HG03520 (cell line): Measurements from ENCODE around the gene CACNG4.
"Not testable (repeated sequence)": the region's sequence is repeated elsewhere in the genome, so short reads cannot be mapped to it uniquely, and the experiment has no call there.

Source experiments
- ATAC-seq: cut with Tn5 transposase; IDR thresholded peaks from one replicate; pipeline ENCODE4 v1.9.1; 2021; ENCODE audit warnings: mild to moderate bottlenecking, moderate library complexity; ENCODE audit not compliant: unreplicated experiment

The CACNG4 gene

GRCh38 chr17:66963521-66963908, 992 bp upstream of the CACNG4 start:
- no peak for ATAC-seq

GRCh38 chr17:66964930-66965800, 658 bp downstream of the CACNG4 start:
- no peak for ATAC-seq

- ATAC-seq, result no peak
These were observed 1.3 kb downstream of the CACNG4 start for GRCh38 chr17:66965801-66966262.

DNA sequence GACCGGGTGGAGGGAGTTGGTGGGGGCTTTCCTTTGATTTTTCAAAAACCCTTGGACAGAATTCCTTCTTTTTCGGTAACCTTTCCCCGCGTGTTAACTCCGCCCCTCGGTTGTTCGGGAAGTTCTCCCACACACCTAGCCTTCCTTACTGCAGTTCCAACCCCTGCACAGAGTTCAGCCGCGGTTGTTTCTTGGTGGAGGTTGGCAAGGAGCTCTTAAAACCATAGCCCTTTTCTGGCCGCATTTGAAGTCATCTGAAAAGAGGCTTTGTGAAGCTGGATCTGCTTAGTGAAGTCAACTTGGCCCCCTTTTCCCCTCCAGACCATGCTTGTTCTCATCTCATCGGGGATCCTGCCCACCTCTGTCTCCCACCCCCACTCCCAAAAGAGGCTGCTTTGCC, 1.8 kb downstream of the CACNG4 start:
- no peak for ATAC-seq

GRCh38 chr17:66966704-66967418, 2.4 kb downstream of the CACNG4 start:
- no peak for ATAC-seq

DNA sequence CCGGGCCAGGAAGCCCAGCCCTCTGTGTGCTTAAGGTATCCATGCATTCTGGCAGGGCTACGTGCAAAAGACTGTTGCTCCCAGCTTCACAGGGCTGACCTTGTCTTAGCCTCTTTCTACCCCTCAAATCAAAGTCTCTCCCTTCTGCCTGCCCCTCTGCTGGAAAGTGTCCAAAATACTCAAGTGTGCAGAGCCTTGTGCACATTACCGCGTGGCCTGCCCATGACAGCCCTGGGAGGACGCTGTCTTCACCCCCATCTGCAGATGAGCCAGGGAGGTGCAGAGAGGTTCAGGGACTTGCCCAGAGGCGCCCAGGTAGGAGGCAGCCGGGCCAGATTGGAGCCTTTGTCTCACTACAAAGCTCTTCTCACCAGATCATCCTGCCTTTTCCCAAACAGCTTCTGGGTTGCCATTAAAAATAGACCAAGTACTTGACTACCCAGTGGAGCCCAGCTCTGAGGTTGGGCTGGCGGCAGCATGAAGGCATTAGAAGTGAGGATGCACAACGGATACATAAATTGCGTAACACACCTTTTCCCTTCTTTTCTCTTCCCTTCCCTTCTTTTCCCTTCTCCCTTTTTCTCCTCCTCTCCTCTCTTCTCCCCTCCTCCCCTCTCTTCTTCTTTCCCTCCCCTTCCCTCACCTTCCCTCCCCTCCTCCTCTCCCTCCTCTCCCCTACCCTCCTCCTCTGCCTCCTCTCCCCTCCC, 3.5 kb downstream of the CACNG4 start:
- no peak for ATAC-seq

DNA sequence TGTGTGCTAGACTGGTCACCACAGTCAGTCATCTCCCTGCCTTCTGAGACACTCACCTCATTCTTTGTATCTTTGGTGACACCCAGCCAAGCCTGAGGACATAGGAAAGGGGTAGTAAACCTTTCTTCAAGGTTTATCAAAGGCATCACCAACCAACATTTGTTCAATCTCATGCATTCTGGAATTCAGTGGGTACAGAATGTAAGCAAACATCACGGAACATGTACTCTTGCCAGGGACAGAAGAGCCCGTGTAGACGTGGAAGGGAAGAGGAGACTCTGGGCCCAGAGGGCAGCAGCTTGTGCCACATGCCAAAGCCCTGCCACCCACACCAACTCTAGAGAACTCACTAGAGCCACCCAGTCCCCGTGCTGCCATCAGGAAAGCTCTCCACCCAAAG, 4.4 kb downstream of the CACNG4 start:
- no peak for ATAC-seq

DNA sequence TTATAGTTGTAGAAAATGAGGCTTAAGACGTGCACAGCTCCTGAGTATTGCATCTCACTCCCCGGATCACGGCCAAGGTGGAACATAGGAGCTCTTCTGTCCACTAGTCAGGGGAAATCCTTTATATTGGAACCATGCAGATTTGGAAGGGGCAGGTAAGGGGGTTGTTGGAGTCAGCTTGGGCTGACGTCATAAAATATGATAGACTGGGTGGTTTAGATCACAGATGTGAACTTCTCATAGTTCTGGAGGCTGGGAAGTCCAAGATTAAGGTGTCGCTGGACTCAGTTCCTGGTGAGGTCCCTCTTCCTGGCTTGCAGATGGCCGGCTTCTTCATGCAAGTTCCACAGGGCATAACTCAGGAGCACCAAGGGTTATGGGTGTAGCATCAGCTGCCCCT, 5.6 kb downstream of the CACNG4 start:
- no peak for ATAC-seq

GRCh38 chr17:66970797-66971196, 6.3 kb downstream of the CACNG4 start:
- ATAC-seq, result no peak

GRCh38 chr17:66971264-66971663, 6.8 kb downstream of the CACNG4 start:
- ATAC-seq, result no peak

GRCh38 chr17:66971730-66972441, 7.4 kb downstream of the CACNG4 start:
- no peak for ATAC-seq

DNA sequence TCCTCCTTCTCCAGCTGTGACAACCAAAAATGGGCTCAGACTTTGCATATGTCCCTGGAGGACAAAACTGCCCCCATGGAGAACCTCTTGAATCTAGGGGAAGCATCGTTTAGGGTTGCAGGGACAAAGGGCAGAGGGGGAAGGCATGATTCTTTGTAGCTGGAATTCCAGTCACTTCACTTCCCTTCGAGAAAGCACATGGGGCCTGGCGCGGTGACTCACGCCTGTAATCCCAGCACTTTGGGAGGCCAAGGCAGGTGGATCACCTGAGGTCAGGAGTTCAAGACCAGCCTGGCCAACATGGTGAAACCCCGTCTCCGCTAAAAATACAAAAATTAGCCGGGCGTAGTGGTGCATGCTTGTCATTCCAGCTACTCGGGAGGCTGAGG, 7.9 kb downstream of the CACNG4 start:
- not testable (repeated sequence) for ATAC-seq

DNA sequence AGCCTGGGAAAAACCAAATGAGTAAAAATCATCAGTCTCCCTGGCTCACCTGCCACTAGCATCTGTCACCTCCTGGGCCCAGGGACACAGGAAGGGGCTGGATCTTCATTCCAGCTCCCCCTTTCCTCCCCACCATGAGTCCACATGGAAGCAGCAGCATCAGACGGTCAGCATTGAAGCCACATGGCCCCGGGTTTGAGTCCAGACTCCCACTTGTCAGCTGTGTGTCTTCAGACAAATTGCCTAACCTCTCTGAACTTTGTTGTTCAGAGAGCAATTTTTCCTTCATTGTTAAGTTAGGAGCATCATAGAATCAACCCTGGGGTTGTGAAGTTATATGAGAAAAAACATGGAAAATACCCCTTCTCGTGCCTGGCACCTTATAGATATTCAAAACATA, 10.7 kb downstream of the CACNG4 start:
- ATAC-seq, result no peak

- no peak for ATAC-seq
These were observed 11.3 kb downstream of the CACNG4 start for GRCh38 chr17:66975614-66976378.

DNA sequence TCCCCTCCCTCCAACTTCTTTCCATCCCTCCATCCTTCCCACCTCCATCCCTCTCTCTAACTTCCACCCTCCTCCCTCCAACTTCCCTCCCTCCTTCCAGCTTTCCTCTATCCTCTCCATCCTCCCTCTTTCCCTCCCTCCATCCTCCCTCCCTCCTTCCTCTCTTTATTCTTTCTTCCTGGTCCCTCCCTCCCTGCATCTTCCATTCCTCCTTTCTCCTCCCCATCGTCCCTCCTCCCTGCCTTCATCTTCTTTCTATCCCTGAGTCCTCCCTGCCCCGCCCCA, 11.8 kb downstream of the CACNG4 start:
- ATAC-seq, result no peak

DNA sequence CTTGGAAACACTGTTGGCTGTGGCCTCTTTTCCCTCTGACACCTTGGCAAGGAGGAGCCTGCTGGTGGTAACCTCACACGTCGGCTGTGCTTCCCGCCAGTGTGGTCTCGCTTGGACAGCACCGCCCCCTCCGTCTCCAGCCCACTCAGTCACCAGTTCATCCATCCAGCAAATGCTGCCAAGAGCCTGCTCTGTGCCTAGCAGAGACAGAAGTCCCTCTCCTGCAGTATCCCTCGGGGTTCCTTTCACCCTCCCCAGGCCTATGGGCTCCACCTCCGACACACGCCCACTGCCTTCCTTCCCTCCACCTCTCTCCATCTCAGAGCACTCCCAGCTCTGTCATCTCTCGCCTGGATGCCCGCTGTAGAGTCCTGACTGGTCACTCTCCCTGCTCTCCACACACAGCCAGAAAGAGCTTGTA, 12.3 kb downstream of the CACNG4 start:
- ATAC-seq, result no peak

GRCh38 chr17:66978514-66979061, 14.1 kb downstream of the CACNG4 start:
- no peak for ATAC-seq

GRCh38 chr17:66980896-66981295, 16.4 kb downstream of the CACNG4 start:
- ATAC-seq, result no peak

DNA sequence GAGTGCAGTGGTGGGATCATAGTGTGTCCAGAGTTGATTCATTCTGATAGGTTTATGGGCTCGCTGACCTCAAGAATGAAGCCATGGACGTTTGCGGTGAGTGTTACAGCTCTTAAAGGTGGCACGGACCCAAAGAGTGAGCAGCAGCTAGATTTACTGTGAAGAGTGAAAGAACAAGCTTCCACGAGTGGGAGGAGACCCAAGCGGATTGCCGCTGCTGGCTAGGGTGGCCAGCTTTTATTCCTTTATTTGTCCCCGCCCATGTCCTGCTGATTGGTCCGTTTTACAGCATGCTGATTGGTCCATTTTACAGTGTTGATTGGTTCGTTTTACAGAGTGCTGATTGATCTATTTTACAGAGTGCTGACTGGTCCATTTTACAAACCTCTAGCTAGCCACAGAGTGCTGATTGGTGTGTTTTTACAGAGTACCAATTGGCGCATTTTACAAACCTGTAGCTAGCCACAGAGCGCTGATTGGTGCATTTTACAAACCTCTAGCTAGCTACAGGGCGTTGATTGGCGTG, 17.5 kb downstream of the CACNG4 start:
- ATAC-seq, result no peak
